Esophagus muscularis mucosa (tissue), 3 donors: ENCODE results near the gene FBXW8.

Experiments used
- CTCF ChIP-seq, 3 experiments: fragments of 200-600 bp in 2 of 3; fragments of 450-650 bp in 1 of 3; sonication (generic) in 2 of 3; IDR thresholded peaks; one replicate each; pipeline ENCODE4 v1.5.1; 2017 to 2019; ENCODE audit warnings: antibody characterized with exemption in 3 of 3, mild to moderate bottlenecking in 2 of 3, moderate library complexity in 1 of 3
- POLR2A ChIP-seq: fragments of 450-650 bp; IDR thresholded peaks from one replicate; pipeline ENCODE4 v1.6.1; 2017; ENCODE audit warnings: antibody characterized with exemption, moderate library complexity, mild to moderate bottlenecking, low read depth

GRCh38 chr12:116861320-116861719 is 49.4 kb upstream of the FBXW8 start:
- no peak for TF ChIP-seq CTCF (IDR thresholded peaks at IDR 0.05)
- TF ChIP-seq POLR2A = no peak
